Measurements from ENCODE around the gene CCM2.
"Not testable (repeated sequence)": the region's sequence is repeated elsewhere in the genome, so short reads cannot be mapped to it uniquely, and the experiment has no call there.

Gene CCM2

GRCh38 chr7:44982535-44982923 lies 17.5 kb upstream of the CCM2 start:
- DNase-seq (ENCODE audit: low read depth): no peak

DNA sequence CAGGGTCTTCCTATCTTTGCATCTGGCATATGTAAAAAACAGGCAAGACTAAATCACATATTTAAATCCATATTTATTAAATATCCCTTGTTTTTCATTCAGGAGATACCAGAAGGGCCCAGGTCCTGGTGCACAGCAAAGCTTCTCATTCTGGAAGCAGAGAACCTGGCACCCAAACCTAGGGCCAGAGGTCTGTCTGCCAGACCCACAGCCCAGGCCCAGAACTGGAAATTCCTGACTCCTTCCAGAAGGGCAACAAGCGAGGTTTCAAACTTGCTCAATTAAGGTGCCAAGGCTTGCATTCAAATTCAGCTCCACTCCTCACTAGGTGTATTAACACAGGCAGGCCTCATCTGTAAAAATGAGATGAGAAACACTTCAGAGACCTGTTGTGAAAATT lies 17.0 kb upstream of the CCM2 start:
- DNase-seq (ENCODE audit: low read depth): no peak

DNA sequence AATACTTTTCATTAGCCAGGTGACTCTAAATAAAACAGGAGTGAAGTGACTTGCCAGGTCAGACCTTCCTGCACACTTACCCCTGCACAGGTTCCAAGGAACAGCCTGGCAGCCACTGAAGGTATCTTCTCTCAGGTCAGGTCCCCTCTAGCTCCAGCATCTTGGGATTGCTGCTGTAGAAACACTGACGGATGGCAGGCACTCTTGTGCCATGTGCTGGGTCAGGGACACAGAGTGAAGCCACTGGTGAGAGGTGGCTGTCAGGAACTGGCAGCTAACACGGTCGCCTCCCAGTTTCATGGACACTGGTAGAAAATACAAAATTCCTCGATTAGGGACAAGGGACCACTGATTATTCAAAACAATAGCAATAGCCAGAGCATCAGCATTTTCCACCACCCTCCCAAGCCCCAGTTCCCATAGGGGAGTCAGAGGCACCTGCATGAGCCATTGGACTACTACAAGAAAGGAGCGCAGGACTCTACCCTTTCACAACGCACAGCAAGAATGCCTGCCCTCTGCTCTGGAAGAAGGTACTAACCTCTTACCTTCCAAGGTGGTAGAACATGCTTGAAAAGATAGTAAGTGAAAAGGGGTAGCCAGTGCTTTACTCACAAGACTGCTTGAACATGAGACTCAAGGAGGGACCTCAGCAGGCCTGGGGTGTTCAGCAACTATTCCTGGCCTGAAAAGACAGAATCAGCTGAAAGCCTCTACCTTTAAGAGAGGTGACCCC lies 16.1 kb upstream of the CCM2 start:
- DNase-seq (ENCODE audit: low read depth): no peak

- no peak for DNase-seq (ENCODE audit: low read depth)
Observed at GRCh38 chr7:44984478-44984758, 15.6 kb upstream of the CCM2 start.

- DNase-seq (ENCODE audit: low read depth): no peak
Observed at GRCh38 chr7:44985033-44985695, 14.8 kb upstream of the CCM2 start.

- no peak for DNase-seq (ENCODE audit: low read depth)
Observed at GRCh38 chr7:44985900-44986217, 14.1 kb upstream of the CCM2 start.

DNA sequence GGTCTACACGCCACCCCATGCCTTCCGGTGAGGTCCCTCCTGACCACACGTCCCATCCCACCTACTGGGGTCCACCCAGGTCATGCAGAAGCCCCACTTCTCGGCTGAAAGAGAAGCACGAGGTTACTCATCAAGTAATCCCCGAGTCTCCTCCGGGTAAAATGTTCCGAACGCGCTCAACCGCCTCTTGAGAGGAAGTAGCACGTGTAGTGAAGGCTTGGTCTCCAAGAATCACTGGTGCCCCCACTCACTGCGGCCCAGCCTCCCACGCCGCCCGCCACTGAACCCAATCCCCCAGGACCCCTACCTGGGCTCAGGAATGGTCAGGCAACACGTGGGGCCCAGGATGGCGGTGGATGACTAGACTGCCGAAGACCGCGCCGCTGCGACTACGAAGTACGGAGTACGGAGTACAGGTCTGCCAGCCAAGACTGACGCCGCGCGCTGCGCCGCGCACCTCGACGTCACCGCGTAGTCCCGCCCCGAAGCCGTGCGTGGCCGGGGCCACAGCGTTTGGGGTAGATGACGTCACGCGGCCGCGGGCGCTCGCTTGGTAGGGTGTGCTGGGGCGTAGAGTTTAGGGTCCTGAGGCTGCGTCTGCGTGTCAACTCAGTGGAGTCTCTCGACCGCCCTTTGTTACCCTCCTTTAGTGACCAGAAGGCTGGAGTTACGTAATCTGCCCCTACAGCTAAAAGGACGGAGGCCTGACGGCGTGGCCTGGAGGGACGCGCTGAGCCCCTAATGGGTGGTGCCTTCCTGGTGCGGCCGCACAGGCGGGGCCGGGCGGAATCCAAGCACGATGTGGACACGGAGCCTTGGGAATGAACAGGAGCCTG lies 13.6 kb upstream of the CCM2 start:
- DNase-seq (ENCODE audit: low read depth): peak; percentile 92

GRCh38 chr7:44987457-44987856 lies 12.5 kb upstream of the CCM2 start:
- DNase-seq (ENCODE audit: low read depth): no peak

GRCh38 chr7:44987996-44988395 lies 12.0 kb upstream of the CCM2 start:
- DNase-seq (ENCODE audit: low read depth): no peak

- DNase-seq (ENCODE audit: low read depth): no peak
Observed at GRCh38 chr7:44988701-44989100, 11.3 kb upstream of the CCM2 start.

GRCh38 chr7:44989132-44989531 lies 10.9 kb upstream of the CCM2 start:
- DNase-seq (ENCODE audit: low read depth): no peak

- DNase-seq (ENCODE audit: low read depth): no peak
Observed at GRCh38 chr7:44990109-44991023, 9.6 kb upstream of the CCM2 start.

- not testable (repeated sequence) for DNase-seq (ENCODE audit: low read depth)
Observed at GRCh38 chr7:44992004-44992795, 7.8 kb upstream of the CCM2 start.

GRCh38 chr7:44994877-44995554 lies 5.0 kb upstream of the CCM2 start:
- DNase-seq (ENCODE audit: low read depth): no peak

- DNase-seq (ENCODE audit: low read depth): no peak
Observed at GRCh38 chr7:44995555-44996493, 4.2 kb upstream of the CCM2 start.

GRCh38 chr7:44998153-44998871 lies 1.7 kb upstream of the CCM2 start:
- no peak for DNase-seq (ENCODE audit: low read depth)

- peak; percentile 98 for DNase-seq (ENCODE audit: low read depth)
Observed at GRCh38 chr7:44999245-45000092, 532 bp upstream of the CCM2 start.

DNA sequence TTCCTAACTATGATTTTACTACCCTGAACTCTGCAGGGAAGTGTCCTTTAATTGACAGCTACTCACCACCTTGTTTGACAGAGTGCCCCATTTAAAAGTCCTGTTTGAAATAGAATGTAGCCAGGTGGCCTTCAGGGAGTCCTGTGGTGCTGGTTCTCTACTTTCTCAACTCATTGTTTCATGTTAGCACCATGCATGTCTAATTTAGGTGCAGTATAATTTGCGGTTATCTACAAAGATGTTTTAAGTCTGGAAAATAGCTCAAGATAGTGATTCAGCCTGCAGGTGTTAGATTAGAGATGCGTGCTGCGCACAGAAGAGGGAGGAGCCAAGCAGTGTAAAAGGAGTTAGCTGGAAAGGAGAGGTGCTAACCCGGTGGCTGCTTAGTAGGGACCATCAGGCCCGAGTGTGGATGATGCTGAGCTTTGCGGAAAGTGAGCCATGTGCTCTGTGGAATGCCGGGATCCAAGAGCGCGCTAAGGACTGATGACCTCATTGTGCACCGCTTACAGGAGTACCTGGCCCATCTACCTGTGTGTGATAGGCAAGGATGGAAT lies 1.2 kb downstream of the CCM2 start:
- DNase-seq (ENCODE audit: low read depth): peak; percentile 44
